IMR-90 (cell line): ENCODE results near the gene SHROOM1. TPM values are rescaled to one million over a fixed set of nuclear protein-coding genes. Genes with fewer than 3 reads are reported as not detected.

Experiments used
- ATAC-seq: fragments of 200-7000 bp; cut with Tn5 transposase; 2 replicates; pipeline ENCODE4 v1.9.1; 2020; ENCODE audit warnings: low read depth, mild to moderate bottlenecking, moderate library complexity
- BruUV-seq: library from RNA; stranded (reverse); fragments of 400-500 nt; replicated peaks from 2 replicates; lab custom pipeline; 2021; lab: Mats Ljungman, UMichigan
- CTCF ChIA-PET: fragments of 300-600 bp; formaldehyde crosslinking; extraction: SDS; loops from one replicate; lab custom pipeline; 2021; ENCODE audit warnings: antibody characterized with exemption; lab: Yijun Ruan, JAX
- POLR2A ChIA-PET: fragments of 300-600 bp; sonication (Branson Sonifier 250); formaldehyde crosslinking; loops from one replicate; lab custom pipeline; 2022; ENCODE audit warnings: antibody characterized with exemption; ENCODE audit not compliant: unreplicated experiment; lab: Charles Lee
- DNase-seq: peaks from one replicate; pipeline ENCODE4 v3.0.0; 2013
- H2AFZ ChIP-seq: replicated peaks from 2 replicates; pipeline ENCODE3; 2013; ENCODE audit warnings: low read length, mild to moderate bottlenecking; ENCODE audit not compliant: poor library complexity
- H2AK5ac ChIP-seq: 2 replicates; pipeline ENCODE4 v1.6.1; 2013; ENCODE audit warnings: low read depth, low read length, inconsistent platforms
- H2AK9ac ChIP-seq: replicated peaks from 2 replicates; pipeline ENCODE3; 2013; ENCODE audit warnings: mild to moderate bottlenecking, low read depth, low read length, moderate library complexity; ENCODE audit not compliant: poor library complexity
- H2BK120ac ChIP-seq: 2 replicates; pipeline ENCODE4 v1.6.1; 2013; ENCODE audit warnings: low read depth, low read length, inconsistent platforms
- H2BK15ac ChIP-seq: 3 replicates; pipeline ENCODE4 v1.6.1; 2013; ENCODE audit warnings: low read depth, low read length, inconsistent platforms
- H2BK20ac ChIP-seq: 2 replicates; pipeline ENCODE4 v1.6.1; 2013; ENCODE audit warnings: low read depth, mild to moderate bottlenecking, inconsistent platforms, low read length, moderate library complexity
- H2BK5ac ChIP-seq: 2 replicates; pipeline ENCODE4 v1.6.1; 2013; ENCODE audit warnings: mild to moderate bottlenecking, low read depth, low read length, inconsistent platforms; ENCODE audit not compliant: poor library complexity, severe bottlenecking
- H3K14ac ChIP-seq: replicated peaks from 2 replicates; pipeline ENCODE4 v1.6.1; 2013; ENCODE audit warnings: low read depth, low read length, inconsistent platforms
- H3K18ac ChIP-seq: 2 replicates; pipeline ENCODE4 v1.6.1; 2013; ENCODE audit warnings: low read depth, low read length, control low read depth
- H3K23ac ChIP-seq: 2 replicates; pipeline ENCODE4 v1.6.1; 2013; ENCODE audit warnings: low read depth, low read length, inconsistent platforms
- H3K27ac ChIP-seq: 2 replicates; pipeline ENCODE4 v1.5.1; 2013; ENCODE audit warnings: mild to moderate bottlenecking, control low read depth, low read length; ENCODE audit not compliant: insufficient read depth
- H3K27me3 ChIP-seq: 2 replicates; pipeline ENCODE4 v1.6.1; 2013; ENCODE audit warnings: low read length; ENCODE audit not compliant: control insufficient read depth, insufficient read depth
- H3K36me3 ChIP-seq: 2 replicates; pipeline ENCODE4 v1.6.1; 2013; ENCODE audit warnings: low read length, mixed read lengths; ENCODE audit not compliant: control insufficient read depth, insufficient read depth
- H3K4ac ChIP-seq: 2 replicates; pipeline ENCODE4 v1.6.1; 2013; ENCODE audit warnings: low read depth, low read length, inconsistent platforms
- H3K4me1 ChIP-seq: 2 replicates; pipeline ENCODE4 v1.6.1; 2013; ENCODE audit warnings: low read length, mixed read lengths; ENCODE audit not compliant: control insufficient read depth, insufficient read depth
- H3K4me2 ChIP-seq: 2 replicates; pipeline ENCODE4 v1.6.1; 2013; ENCODE audit warnings: low read depth, mild to moderate bottlenecking, control low read depth, low read length, moderate library complexity
- H3K4me3 ChIP-seq: 2 replicates; pipeline ENCODE4 v1.5.1; 2013; ENCODE audit warnings: low read depth, mild to moderate bottlenecking, control low read depth, low read length, moderate library complexity; ENCODE audit not compliant: insufficient read depth
- H3K56ac ChIP-seq: 2 replicates; pipeline ENCODE4 v1.6.1; 2013; ENCODE audit warnings: low read length, inconsistent platforms; ENCODE audit not compliant: insufficient read depth; ENCODE audit errors: extremely low read depth
- H3K79me1 ChIP-seq, 2 experiments: 2 replicates each; pipeline ENCODE4 v1.6.1; 2013; ENCODE audit warnings: low read length in 2 of 2, inconsistent platforms in 1 of 2, low read depth in 1 of 2
- H3K9ac ChIP-seq: 2 replicates; pipeline ENCODE4 v1.6.1; 2013; ENCODE audit warnings: low read depth, low read length, control low read depth
- H3K9me1 ChIP-seq: 2 replicates; pipeline ENCODE4 v1.6.1; 2013; ENCODE audit warnings: low read length, inconsistent platforms; ENCODE audit not compliant: insufficient read depth
- H3K9me3 ChIP-seq: 2 replicates; pipeline ENCODE4 v1.6.1; 2013; ENCODE audit warnings: low read length; ENCODE audit not compliant: control insufficient read depth, insufficient read depth
- H4K20me1 ChIP-seq: 2 replicates; pipeline ENCODE4 v1.6.1; 2013; ENCODE audit warnings: low read length, inconsistent platforms; ENCODE audit not compliant: insufficient read depth
- H4K5ac ChIP-seq: 2 replicates; pipeline ENCODE4 v1.6.1; 2013; ENCODE audit warnings: mild to moderate bottlenecking, low read depth, low read length, control low read depth
- H4K8ac ChIP-seq, 2 experiments: 2 replicates each; pipeline ENCODE4 v1.6.1; 2013; ENCODE audit warnings: low read depth in 2 of 2, low read length in 2 of 2, control low read depth in 1 of 2, inconsistent platforms in 1 of 2
- H4K91ac ChIP-seq: 2 replicates; pipeline ENCODE4 v1.6.1; 2013; ENCODE audit warnings: low read depth, low read length, inconsistent platforms; ENCODE audit not compliant: insufficient read depth
- CEBPB ChIP-seq: IDR thresholded peaks from 2 replicates; pipeline ENCODE4 v1.6.1; 2012; ENCODE audit warnings: low read depth, low read length, improper control_type of control experiment
- CTCF ChIP-seq: conservative IDR thresholded peaks from 2 replicates; pipeline ENCODE4 v1.5.1; 2012; ENCODE audit warnings: mild to moderate bottlenecking, low read depth, low read length, improper control_type of control experiment
- ELK1 ChIP-seq: fragments of 150-350 bp; IDR thresholded peaks from 2 replicates; pipeline ENCODE4 v1.6.1; 2016; ENCODE audit warnings: low read depth, mild to moderate bottlenecking, low read length, moderate library complexity, borderline replicate concordance
- MAFK ChIP-seq: IDR thresholded peaks from 2 replicates; pipeline ENCODE4 v1.6.1; 2012; ENCODE audit warnings: low read depth, low read length, improper control_type of control experiment
- MAZ ChIP-seq: IDR thresholded peaks from 2 replicates; pipeline ENCODE4 v1.6.1; 2012; ENCODE audit warnings: low read depth, mild to moderate bottlenecking, low read length, improper control_type of control experiment, moderate library complexity, borderline replicate concordance
- MXI1 ChIP-seq: IDR thresholded peaks from 2 replicates; pipeline ENCODE4 v1.6.1; 2012; ENCODE audit warnings: low read depth, mild to moderate bottlenecking, low read length, moderate library complexity, borderline replicate concordance
- RAD21 ChIP-seq: IDR thresholded peaks from 2 replicates; pipeline ENCODE4 v1.6.1; 2012; ENCODE audit warnings: low read length, improper control_type of control experiment
- WGBS, 2 experiments: methylation state at CpG; one replicate each; pipeline versions ENCODE4 v1.1.5 to v1.1.7; 2013; ENCODE audit warnings: missing lambda C conversion rate in 2 of 2; ENCODE audit not compliant: insufficient read length in 1 of 2; ENCODE audit errors: extremely low coverage in 2 of 2; 5-methylcytosine and 5-hydroxymethylcytosine counted together
- dilution Hi-C: fragments of 300-500 bp; cut with HindIII; formaldehyde crosslinking; loops from one replicate; pipeline ENCODE4 v1.14.3; 2018; ENCODE audit warnings: low sequenced_read_pairs; ENCODE audit not compliant: unreplicated experiment
- in situ Hi-C: fragments of 300-500 bp; cut with MboI; formaldehyde crosslinking; loops from 3 replicates; pipeline ENCODE4 v1.14.3; 2019; ENCODE audit warnings: low sequenced_read_pairs, inconsistent platforms, mixed read lengths
- intact Hi-C: fragments of 100-400 bp; cut with micrococcal nuclease; formaldehyde crosslinking; loops from 2 replicates; pipeline ENCODE4 v1.10.0; 2022
- polyA plus RNA-seq, 3 experiments: library from polyadenylated mRNA; depleted of rRNA; stranded (reverse); fragments of >200 nt; gene quantifications; 2 replicates each; pipeline ENCODE4 v1.2.3, GENCODE V29; 2012; ENCODE audit warnings: low replicate concordance in 1 of 3
- total RNA-seq: library from RNA; depleted of rRNA; stranded (reverse); fragments of >200 nt; gene quantifications from 2 replicates; pipeline ENCODE4 v1.2.3, GENCODE V29; 2012
- TF ChIP-seq, protein P1 (sequence below): fragments of 150-350 bp; IDR thresholded peaks from 2 replicates; pipeline ENCODE4 v1.6.1; 2017; ENCODE audit warnings: mild to moderate bottlenecking, antibody characterized with exemption, low read length, low read depth

Gene SHROOM1
- total and polyA plus RNA-seq, 2 of the 4 experiments (the other 2 are of a cell fraction), result 1.4 to 6.3 TPM

- H2AK5ac ChIP-seq, result no peak overlapping the region
- in situ Hi-C loops (no loop called here), intact Hi-C loops (no loop called here), dilution Hi-C loops (no loop called here)
- no peaks in the 10 kb centered on the region for H3K9me3 ChIP-seq
- TF ChIP-seq CTCF, result no peak
- TF ChIP-seq MXI1, result no peak
- TF ChIP-seq ELK1, result no peak
- no peak for TF ChIP-seq MAZ
- no peak for TF ChIP-seq RAD21
- no peak for TF ChIP-seq CEBPB
- no peak for TF ChIP-seq MAFK
- TF ChIP-seq, protein P1, sequence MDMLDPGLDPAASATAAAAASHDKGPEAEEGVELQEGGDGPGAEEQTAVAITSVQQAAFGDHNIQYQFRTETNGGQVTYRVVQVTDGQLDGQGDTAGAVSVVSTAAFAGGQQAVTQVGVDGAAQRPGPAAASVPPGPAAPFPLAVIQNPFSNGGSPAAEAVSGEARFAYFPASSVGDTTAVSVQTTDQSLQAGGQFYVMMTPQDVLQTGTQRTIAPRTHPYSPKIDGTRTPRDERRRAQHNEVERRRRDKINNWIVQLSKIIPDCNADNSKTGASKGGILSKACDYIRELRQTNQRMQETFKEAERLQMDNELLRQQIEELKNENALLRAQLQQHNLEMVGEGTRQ, result no peak
- H3K18ac ChIP-seq, result no peak overlapping the region
- H3K9me1 ChIP-seq, result no peaks in the 10 kb centered on the region
- no peaks in the 10 kb centered on the region for H3K36me3 ChIP-seq
- no peak overlapping the region for H2BK15ac ChIP-seq
- no peak overlapping the region for H2BK20ac ChIP-seq
- ChIA-PET POLR2A (no interaction called here), CTCF (interaction anchor here (1.6 kb wide), 1 partner anchor 12 kb away, joined by 3 read pairs; no protein-coding TSS in a partner anchor)
- ATAC-seq (no peak), DNase-seq (no peak)
- H3K27ac ChIP-seq, result no peak overlapping the region
- H3K9ac ChIP-seq, result no peak overlapping the region
- no peak overlapping the region for H4K8ac ChIP-seq
- no peak overlapping the region for H2AFZ ChIP-seq
- no peak overlapping the region for H3K23ac ChIP-seq
- no peak overlapping the region for H3K4me2 ChIP-seq
- peaks cover 34% of the 10 kb centered on the region for H3K27me3 ChIP-seq
- no peak overlapping the region for H4K91ac ChIP-seq
- no peak overlapping the region for H3K14ac ChIP-seq
- H3K4me3 ChIP-seq, result no peak overlapping the region
- H2AK9ac ChIP-seq, result no peak overlapping the region
- H2BK5ac ChIP-seq, result no peak overlapping the region
- H3K4me1 ChIP-seq, result no peaks in the 10 kb centered on the region
- BruUV-seq, result no TSS peak
- no peaks in the 10 kb centered on the region for H3K79me1 ChIP-seq
- H3K4ac ChIP-seq, result no peak overlapping the region
- WGBS, 2 experiments, result 29% methylated on average over 1 of the region's 2 CpGs; no CpG with 5 or more reads in 1 of the 2 experiments
- no peaks in the 10 kb centered on the region for H4K20me1 ChIP-seq
- no peak overlapping the region for H2BK120ac ChIP-seq
- no peak overlapping the region for H3K56ac ChIP-seq
- H4K5ac ChIP-seq, result no peak overlapping the region
Measured at GRCh38 chr5:132808448-132808847, 22.0 kb downstream of the SHROOM1 start.
